Naive B cell (primary cell): Measurements from ENCODE around the gene ONECUT3. TPM values are rescaled to one million over a fixed set of nuclear protein-coding genes. Genes with fewer than 3 reads are reported as not detected.
A peak's percentile ranks its signal among the peaks of the same experiment; 100 is the strongest.

Experiments used
- ATAC-seq, 2 donors: fragments of 150-1000 bp; cut with Tn5 transposase; 2 replicates each; pipeline ENCODE4 v1.10.0; 2021; ENCODE audit warnings: low read depth in 2 of 2, mild to moderate bottlenecking in 2 of 2, moderate library complexity in 2 of 2
- DNase-seq: peaks from one replicate; pipeline ENCODE4 v3.0.0; 2022
- H3K27ac Mint-ChIP-seq, 6 donors: one replicate each; pipeline ENCODE4 v1.8.0; 2020 to 2022; ENCODE audit warnings: mild to moderate bottlenecking in 6 of 6, mixed read lengths in 6 of 6, moderate library complexity in 5 of 6, inconsistent platforms in 2 of 6
- H3K27me3 Mint-ChIP-seq, 3 donors: one replicate each; pipeline ENCODE4 v1.8.0; 2021 to 2022; ENCODE audit warnings: mixed read lengths in 3 of 3, mild to moderate bottlenecking in 1 of 3
- H3K36me3 Mint-ChIP-seq, 2 donors: one replicate each; pipeline ENCODE4 v1.8.0; 2020 to 2022; ENCODE audit warnings: mixed read lengths in 2 of 2, inconsistent platforms in 1 of 2, mild to moderate bottlenecking in 1 of 2
- H3K4me1 Mint-ChIP-seq, 3 donors: one replicate each; pipeline ENCODE4 v1.8.0; 2020 to 2022; ENCODE audit warnings: mixed read lengths in 3 of 3, inconsistent platforms in 1 of 3, mild to moderate bottlenecking in 1 of 3, moderate library complexity in 1 of 3
- H3K4me3 Mint-ChIP-seq, 8 donors: one replicate each; pipeline ENCODE4 v1.8.0; 2020 to 2022; ENCODE audit warnings: mild to moderate bottlenecking in 8 of 8, mixed read lengths in 8 of 8, moderate library complexity in 8 of 8, inconsistent platforms in 2 of 8
- H3K9me3 Mint-ChIP-seq, 7 donors: one replicate each; pipeline ENCODE4 v1.8.0; 2020 to 2022; ENCODE audit warnings: mixed read lengths in 7 of 7, mild to moderate bottlenecking in 5 of 7, inconsistent platforms in 2 of 7, moderate library complexity in 1 of 7
- polyA plus RNA-seq, 6 donors: library from polyadenylated mRNA; unstranded; fragments of 300-500 nt; fragmentation: Illumina TruSeq; gene quantifications; one replicate each; pipeline ENCODE4 v1.2.3, GENCODE V29; 2021; ENCODE audit warnings: low read depth in 6 of 6

Gene ONECUT3
- polyA plus RNA-seq, 6 donors from 2014 or later, result not detected

- Mint-ChIP-seq H3K27ac (no peak overlapping the region), H3K9me3 (no peaks in the 10 kb centered on the region), H3K36me3 (peaks cover 0 to 5% of the 10 kb centered on the region in 2 donors)
These were observed 73.5 kb downstream of the ONECUT3 start for GRCh38 chr19:1826557-1827521.

GRCh38 chr19:1827566-1828278 is 74.4 kb downstream of the ONECUT3 start:
- ATAC-seq (no peak), DNase-seq (no peak)
- Mint-ChIP-seq H3K27me3 (no peaks in the 10 kb centered on the region), H3K4me1 (peaks cover 5 to 16% (median 6%) of the 10 kb centered on the region in 3 donors), H3K9me3 (no peaks in the 10 kb centered on the region), H3K36me3 (peaks cover 0 to 5% of the 10 kb centered on the region in 2 donors), H3K27ac (no peak overlapping the region), H3K4me3 (no peak overlapping the region)

More at GRCh38 chr19:1826557-1827521, 73.5 kb downstream of the ONECUT3 start:
- H3K27me3 Mint-ChIP-seq, result no peaks in the 10 kb centered on the region
- peak in 1 of 2 donors; percentile 2 for ATAC-seq
- H3K4me3 Mint-ChIP-seq, result no peak overlapping the region
- H3K4me1 Mint-ChIP-seq, result peaks cover 5 to 13% (median 6%) of the 10 kb centered on the region in 3 donors
- DNase-seq, result no peak

- DNase-seq (no peak), ATAC-seq (no peak)
- H3K4me1 Mint-ChIP-seq, result peaks cover 6 to 21% (median 7%) of the 10 kb centered on the region in 3 donors
- H3K4me3 Mint-ChIP-seq, result no peak overlapping the region
- no peaks in the 10 kb centered on the region for H3K27me3 Mint-ChIP-seq
- H3K9me3 Mint-ChIP-seq, result no peaks in the 10 kb centered on the region
- peak overlapping the region in 1 of 6 donors; percentile 45 for H3K27ac Mint-ChIP-seq
- H3K36me3 Mint-ChIP-seq, result peaks cover 0 to 5% of the 10 kb centered on the region in 2 donors
These were observed 75.3 kb downstream of the ONECUT3 start for GRCh38 chr19:1828279-1829238.

DNA sequence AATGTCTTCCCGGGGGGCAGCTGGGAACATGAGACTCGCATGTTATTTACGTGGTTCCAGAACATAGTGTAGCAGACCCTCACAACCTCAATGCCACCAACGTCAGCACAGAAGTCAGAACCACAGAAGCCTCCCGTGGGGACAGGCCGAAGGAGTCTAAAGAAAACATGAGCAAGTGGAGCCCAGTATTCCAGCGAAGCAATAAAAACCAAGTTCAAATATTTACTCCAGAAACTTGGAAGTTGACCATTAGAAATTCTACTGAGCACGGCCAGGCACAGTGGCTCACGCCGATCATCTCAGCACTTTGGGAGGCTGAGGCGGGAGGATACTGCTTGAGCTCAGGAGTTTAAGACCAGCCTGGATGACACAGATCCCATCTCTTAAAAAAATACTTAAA is 76.7 kb downstream of the ONECUT3 start:
- ATAC-seq, result no peak
- H3K36me3 Mint-ChIP-seq, result peaks cover 0 to 5% of the 10 kb centered on the region in 2 donors
- H3K9me3 Mint-ChIP-seq, result no peaks in the 10 kb centered on the region
- peak overlapping the region in 1 of 6 donors; percentile 69 for H3K27ac Mint-ChIP-seq
- H3K4me1 Mint-ChIP-seq, result peaks cover 6 to 28% (median 7%) of the 10 kb centered on the region in 3 donors
- H3K27me3 Mint-ChIP-seq, result no peaks in the 10 kb centered on the region
- no peak overlapping the region for H3K4me3 Mint-ChIP-seq
- no peak for DNase-seq

- H3K4me1 Mint-ChIP-seq, result peaks cover 6 to 28% (median 10%) of the 10 kb centered on the region in 3 donors
- no peak overlapping the region for H3K27ac Mint-ChIP-seq
- H3K9me3 Mint-ChIP-seq, result no peaks in the 10 kb centered on the region
- DNase-seq, result no peak
- peaks cover 0 to 5% of the 10 kb centered on the region in 2 donors for H3K36me3 Mint-ChIP-seq
- H3K4me3 Mint-ChIP-seq, result no peak overlapping the region
- no peak for ATAC-seq
- H3K27me3 Mint-ChIP-seq, result no peaks in the 10 kb centered on the region
These were observed 77.3 kb downstream of the ONECUT3 start for GRCh38 chr19:1830568-1830967.

Other genes starting within 250 kb of the ONECUT3 start
- gene ADAMTSL5, start 240.5 kb upstream of the ONECUT3 start, polyA plus RNA-seq, result not detected
- not detected for gene PLK5, start 229.4 kb upstream of the ONECUT3 start, polyA plus RNA-seq
- not detected for gene MEX3D, start 185.2 kb upstream of the ONECUT3 start, polyA plus RNA-seq
- 10 to 100 TPM in 4 of 6 donors, 1 to 10 TPM in 2; 7.7 to 24.4 (median 12.9) TPM for gene MBD3, start 160.6 kb upstream of the ONECUT3 start, polyA plus RNA-seq
- 100 to 1,000 TPM; 358 to 546 (median 438) TPM for gene UQCR11, start 148.0 kb upstream of the ONECUT3 start, polyA plus RNA-seq
- 10 to 100 TPM; 17.5 to 45.6 (median 24.8) TPM for gene TCF3, start 100.9 kb upstream of the ONECUT3 start, polyA plus RNA-seq
- gene ATP8B3, start 58.8 kb downstream of the ONECUT3 start, polyA plus RNA-seq, result under 1 TPM in 1 of 6 donors, not detected in 5; 0.09 TPM
- gene REXO1, start 95.0 kb downstream of the ONECUT3 start, polyA plus RNA-seq, result 10 to 100 TPM in 1 of 6 donors, 1 to 10 TPM in 4, under 1 TPM in 1; 0.96 to 18.1 (median 5.2) TPM
- gene KLF16, start 110.1 kb downstream of the ONECUT3 start, polyA plus RNA-seq, result 1 to 10 TPM in 1 of 6 donors, under 1 TPM in 5; 0.43 to 1.4 (median 0.70) TPM
- 100 to 1,000 TPM in 1 of 6 donors, 10 to 100 TPM in 5; 59.4 to 113 (median 78.2) TPM for gene ABHD17A, start 132.0 kb downstream of the ONECUT3 start, polyA plus RNA-seq
- 1 to 10 TPM; 1.9 to 6.1 (median 3.6) TPM for gene ADAT3, start 151.9 kb downstream of the ONECUT3 start, polyA plus RNA-seq
- 10 to 100 TPM; 18.9 to 35.1 (median 25.6) TPM for gene SCAMP4, start 151.9 kb downstream of the ONECUT3 start, polyA plus RNA-seq
- 10 to 100 TPM; 17.6 to 40.7 (median 25.1) TPM for gene CSNK1G2, start 187.7 kb downstream of the ONECUT3 start, polyA plus RNA-seq